Stimulated activated CD8-positive, alpha-beta memory T cell treated with anti-CD3 and anti-CD28 coated beads, Interleukin-7, amount 100 ng/mL, for 48 hours (primary cell): Measurements from ENCODE around the gene TES.
"Not testable (repeated sequence)": the region's sequence is repeated elsewhere in the genome, so short reads cannot be mapped to it uniquely, and the experiment has no call there.

ENCODE experiments used
- DNase-seq, 2 donors: peaks; one replicate each; pipeline ENCODE4 v3.0.0-alpha.2; 2020; ENCODE audit warnings: low read depth in 1 of 2; ENCODE audit errors: extremely low read depth in 1 of 2

Gene TES

GRCh38 chr7:116241291-116241690 is 31.0 kb downstream of the TES start:
- no peak for DNase-seq

- no peak for DNase-seq
These were observed 31.8 kb downstream of the TES start for GRCh38 chr7:116242178-116242577.

DNA sequence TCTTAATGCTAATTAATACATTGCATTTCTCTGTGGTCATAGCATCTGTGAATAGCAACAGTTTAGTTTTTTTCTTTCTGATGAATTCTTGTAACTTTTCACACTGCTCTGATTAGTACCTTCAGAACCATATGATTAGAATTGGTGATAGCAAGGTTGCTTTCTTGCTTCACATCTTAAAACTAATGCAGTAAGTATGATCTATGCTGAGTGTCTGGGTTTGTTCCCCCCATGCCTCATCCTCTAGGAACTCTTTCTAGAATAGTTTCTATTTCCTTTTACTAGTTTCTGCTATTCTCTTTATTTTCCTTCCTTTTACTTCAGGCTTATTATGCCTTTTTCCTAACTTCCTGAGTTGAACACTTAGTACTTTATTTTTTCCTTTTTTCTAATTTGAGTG is 32.4 kb downstream of the TES start:
- DNase-seq, result no peak

DNA sequence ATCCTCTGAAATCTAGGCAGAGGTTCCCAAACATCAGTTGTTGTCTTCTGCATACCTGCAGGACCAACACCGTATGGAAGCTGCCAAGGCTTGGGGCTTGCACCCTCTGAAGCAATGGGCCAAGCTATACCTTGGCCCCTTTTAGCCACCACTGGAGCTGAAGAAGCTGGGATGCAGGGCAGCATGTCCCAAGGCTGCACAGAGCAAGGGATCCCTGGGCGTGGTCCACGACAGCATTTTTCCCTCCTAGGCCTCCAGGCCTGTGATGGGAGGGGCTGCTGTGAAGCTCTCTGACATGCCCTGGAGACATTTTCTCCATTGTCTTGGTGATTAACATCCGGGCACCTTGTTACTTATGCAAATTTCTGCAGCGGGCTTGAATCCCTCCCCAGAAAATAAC is 34.5 kb downstream of the TES start:
- not testable (repeated sequence) for DNase-seq

DNA sequence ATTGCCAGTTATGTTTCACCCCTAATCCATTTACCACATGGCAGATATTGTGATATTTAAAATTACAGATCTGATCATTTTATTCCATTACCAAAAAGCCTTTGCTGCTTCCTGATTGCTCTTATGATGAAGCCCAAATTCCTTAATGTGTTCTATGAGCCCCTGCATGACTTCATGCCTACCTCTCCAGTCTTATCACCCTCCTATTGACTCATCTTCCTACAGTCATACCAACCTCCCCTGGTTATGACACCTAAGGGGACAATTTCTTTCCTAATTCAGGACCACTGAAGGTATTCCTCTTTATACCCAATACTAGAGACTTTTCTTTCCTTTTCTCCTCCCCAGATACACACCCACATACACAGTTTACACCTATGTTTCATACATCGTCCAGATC is 36.0 kb downstream of the TES start:
- no peak for DNase-seq

DNA sequence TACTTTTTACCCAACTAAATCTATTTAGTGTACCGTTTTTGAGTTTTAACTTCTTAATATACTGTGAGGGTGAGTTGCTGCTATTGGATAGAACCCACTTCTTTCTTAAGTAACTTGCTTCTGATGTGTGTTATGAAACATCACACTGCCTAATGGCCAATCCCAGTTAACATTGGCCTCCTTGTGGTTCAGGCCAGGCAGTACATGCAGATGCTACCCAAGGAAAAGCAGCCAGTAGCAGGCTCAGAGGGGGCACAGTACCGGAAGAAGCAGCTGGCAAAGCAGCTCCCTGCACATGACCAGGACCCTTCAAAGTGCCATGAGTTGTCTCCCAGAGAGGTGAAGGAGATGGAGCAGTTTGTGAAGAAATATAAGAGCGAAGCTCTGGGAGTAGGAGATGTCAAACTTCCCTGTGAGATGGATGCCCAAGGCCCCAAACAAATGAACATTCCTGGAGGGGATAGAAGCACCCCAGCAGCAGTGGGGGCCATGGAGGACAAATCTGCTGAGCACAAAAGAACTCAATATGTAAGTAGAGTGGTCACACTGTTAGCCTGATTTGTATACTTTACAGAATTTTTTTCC is 39.7 kb downstream of the TES start:
- DNase-seq, result no peak

DNA sequence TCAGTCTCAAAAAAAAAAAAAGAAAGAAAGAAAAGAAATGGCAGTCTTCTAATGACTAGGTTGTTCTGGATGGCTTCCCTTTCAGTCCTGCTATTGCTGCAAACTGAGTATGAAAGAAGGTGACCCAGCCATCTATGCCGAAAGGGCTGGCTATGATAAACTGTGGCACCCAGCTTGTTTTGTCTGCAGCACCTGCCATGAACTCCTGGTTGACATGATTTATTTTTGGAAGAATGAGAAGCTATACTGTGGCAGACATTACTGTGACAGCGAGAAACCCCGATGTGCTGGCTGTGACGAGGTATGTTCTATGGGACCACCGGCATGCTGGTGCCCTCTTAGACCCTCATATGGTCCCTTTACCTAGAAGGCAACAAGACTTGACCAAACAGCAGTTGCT is 41.3 kb downstream of the TES start:
- no peak for DNase-seq

DNA sequence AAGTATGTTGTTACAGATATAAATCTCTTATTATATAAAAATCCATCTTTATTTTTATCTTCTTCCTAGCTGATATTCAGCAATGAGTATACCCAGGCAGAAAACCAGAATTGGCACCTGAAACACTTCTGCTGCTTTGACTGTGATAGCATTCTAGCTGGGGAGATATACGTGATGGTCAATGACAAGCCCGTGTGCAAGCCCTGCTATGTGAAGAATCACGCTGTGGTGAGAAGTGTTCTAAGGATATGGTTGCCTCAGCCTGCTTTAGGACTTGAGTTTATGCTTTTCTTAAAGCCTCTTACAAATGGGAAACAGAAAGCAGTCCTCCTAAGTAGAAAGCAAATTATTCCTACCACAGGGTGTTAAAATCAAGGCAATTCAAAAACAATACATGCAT is 41.9 kb downstream of the TES start:
- no peak for DNase-seq

DNA sequence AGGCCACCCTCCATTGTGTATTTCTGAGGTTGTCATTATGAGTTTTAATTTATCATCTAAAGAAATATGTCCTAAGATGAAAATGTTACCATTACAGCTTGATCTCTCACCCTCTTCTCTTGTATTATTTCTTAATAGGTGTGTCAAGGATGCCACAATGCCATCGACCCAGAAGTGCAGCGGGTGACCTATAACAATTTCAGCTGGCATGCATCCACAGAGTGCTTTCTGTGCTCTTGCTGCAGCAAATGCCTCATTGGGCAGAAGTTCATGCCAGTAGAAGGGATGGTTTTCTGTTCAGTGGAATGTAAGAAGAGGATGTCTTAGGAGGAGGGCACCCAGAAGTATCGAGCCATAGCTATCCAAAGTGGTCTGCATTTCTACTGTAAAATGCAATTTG is 46.8 kb downstream of the TES start:
- no peak for DNase-seq

GRCh38 chr7:116258734-116259133 is 48.4 kb downstream of the TES start:
- no peak for DNase-seq

DNA sequence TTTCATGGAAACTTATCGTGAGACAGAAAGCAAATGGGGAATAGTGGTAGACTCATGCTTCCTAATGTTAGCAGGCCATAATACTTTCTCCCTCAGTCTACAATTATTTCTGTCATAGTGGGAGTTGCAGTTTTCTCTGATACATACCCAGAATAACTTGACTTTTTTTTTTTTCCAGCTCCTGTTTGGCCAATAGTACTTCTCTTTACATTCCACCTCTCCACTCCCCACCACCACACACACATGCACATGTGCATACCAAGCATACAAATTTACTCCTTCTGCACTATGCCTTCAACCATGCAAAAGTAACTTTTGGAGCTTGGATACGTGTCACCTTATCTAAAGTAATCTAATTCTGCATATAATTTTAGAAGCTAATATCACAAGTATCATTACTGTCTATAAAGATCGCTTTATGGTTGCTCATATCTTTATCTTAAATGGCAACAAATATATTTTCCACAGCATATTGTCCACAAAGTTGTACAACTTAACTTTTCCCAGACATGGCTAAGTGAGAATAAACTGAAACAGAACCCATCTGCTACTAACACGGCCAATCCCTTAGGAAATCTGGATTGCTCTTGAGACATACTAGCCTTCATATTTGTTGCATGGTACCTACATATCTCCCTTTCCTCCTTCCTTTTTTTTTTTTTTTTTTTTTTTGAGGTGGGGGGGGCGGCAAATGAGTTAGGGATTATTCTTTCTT is 49.0 kb downstream of the TES start:
- no peak for DNase-seq

DNA sequence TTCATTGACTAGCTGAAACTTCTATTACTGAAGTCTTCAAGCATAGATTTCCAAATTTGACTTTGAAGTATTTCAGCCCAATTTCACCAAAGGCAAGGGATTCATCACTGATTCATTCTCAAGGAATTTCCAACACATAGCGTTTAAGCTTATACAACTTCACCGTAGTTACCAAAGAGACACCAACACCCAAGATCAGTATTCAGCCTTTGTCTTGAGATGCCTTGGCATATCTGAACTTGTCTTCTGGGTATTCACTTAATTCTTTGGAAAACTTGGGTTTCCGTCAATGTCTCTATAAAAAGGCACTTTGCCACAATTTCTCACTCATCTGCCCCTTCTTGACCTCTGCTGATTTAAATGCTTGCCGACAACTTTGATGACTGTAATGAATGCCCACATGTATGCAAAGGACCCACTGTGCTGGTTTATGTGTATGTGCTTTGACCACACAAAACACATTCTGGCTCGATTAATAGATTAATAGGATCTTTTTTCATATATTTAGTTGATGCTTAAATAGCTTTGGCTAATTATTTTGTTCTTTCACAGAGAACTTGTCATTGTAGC is 49.6 kb downstream of the TES start:
- DNase-seq, result no peak

- DNase-seq, result peak in 1 of 2 donors; percentile 2
These were observed 51.6 kb downstream of the TES start for GRCh38 chr7:116261904-116262303.

DNA sequence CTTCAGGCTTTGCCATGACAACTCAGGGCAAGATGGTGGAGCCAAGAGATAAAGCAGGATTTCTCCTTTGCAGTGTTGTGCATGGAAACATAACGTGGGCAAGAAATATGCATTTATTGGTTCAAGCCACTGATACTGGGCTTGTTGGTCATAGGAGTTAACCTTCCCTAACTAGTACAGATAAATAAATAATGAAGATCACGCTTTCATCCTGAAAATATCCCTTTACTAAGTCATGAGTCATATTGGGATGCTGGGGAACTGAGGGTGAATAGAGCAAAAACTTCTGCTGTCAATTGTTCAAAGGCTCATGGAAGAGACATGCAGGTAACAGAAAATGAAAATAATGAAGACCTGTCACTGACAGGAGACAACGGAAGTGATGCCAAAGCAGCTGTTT is 55.5 kb downstream of the TES start:
- no peak for DNase-seq

DNA sequence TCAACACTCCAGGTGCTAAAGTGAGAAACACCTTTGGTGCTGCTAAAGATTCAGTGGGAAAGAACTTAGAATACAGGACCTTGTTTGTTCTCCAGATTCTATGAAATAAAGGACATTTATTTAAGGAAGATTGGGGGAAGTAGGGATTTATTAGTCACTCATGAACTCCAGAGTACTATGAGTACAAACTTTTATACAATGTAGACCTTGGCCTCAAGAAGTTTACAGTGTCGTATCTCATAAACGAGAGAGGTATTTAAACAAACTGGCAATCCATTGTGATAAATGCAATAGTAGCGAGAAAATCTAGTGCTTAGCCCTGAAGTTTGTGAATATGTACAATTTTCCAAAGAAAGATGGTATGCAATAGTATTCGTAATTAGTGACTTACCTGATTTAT is 59.1 kb downstream of the TES start:
- no peak for DNase-seq

DNA sequence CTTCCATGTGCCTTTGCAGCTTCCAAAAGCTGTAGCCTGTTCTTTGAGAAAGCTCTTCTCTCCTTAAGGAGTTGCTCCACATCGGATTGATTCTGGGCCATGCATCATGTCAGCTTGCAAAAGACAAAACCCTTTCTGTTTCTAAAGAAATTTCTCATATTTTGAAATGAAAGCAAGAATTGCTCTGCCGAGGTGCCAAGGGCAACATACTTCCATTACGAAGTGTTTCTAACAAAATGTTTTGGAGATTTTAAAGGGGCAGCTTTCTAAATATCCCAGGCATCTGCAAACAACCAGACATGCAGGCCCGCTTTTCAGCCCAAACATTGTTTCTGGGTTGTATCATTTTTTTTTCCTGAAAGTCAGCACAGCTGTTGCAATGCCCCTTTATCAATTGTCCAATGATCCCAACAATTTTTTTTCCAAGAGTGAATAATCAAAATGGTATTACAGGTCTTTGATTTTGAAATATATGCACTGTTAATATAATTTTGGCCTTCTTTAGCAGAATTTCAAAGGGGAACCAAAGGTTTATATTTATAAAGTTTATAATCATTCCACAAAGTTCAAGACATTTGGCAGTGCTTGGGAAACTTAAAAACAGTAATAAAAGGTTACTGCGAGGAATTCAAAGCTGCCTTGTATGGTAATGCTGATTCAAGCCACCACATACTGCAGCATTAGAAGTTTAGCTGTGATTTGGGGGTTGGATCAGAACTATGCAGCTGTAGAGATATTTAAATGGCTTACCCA is 61.0 kb downstream of the TES start:
- DNase-seq, result no peak

- no peak for DNase-seq
These were observed 61.9 kb downstream of the TES start for GRCh38 chr7:116271963-116272886.

DNA sequence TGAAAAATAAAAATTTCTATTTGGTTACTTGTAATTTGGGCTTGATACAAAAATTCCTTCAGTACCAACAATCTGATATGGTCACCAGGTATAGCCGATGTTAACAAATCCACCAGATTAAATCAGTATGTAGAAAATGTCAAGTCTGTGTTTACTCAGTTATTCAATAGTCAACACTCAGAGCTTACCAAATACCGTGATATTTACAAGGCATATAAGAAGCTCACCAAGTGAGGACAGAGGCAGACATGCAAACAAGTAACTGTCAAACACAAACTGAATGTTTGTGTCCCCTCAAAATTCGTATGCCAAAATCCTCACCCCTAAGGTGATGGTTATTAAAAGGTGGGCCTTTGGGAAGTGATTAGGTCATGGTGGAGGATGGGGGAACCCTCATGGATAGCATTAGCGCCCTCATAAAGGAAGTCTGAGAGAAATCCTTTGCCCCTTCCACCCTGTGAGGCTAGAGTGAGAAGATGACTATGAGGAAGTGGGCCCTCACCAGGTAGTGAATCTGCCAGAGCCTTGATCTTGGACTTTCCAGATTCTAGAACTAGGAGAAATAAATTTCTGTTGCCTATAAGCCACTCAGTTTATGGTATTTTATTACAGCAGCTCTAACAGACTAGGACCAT is 63.1 kb downstream of the TES start:
- DNase-seq, result no peak

DNA sequence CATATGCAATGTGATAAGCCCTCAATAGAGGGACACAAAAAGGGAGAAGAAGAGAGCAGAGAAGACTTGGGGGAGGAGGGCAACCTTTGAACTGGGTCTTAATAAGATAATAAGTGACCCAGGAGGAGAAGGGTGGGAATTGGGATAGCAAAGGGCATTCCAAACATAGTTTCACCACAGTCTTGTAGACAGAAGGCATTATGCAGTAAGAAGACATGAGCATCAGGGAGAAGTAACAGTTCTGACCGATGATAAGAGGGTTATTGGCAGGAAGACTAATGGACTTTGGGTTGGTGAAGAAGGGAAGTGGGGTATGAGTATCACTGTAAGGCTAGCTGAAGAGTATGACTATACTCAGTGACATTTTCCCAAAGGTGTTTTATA is 63.6 kb downstream of the TES start:
- DNase-seq, result no peak

GRCh38 chr7:116277070-116277469 is 66.7 kb downstream of the TES start:
- DNase-seq, result no peak
